Stromal cell of bone marrow (primary cell): ENCODE data around the gene D2HGDH.
"Not testable (repeated sequence)": the region's sequence is repeated elsewhere in the genome, so short reads cannot be mapped to it uniquely, and the experiment has no call there.

Experiments used
- DNase-seq: peaks from one replicate; pipeline ENCODE4 v3.0.0-alpha.2; 2012; ENCODE audit warnings: low read depth

The D2HGDH gene

DNA sequence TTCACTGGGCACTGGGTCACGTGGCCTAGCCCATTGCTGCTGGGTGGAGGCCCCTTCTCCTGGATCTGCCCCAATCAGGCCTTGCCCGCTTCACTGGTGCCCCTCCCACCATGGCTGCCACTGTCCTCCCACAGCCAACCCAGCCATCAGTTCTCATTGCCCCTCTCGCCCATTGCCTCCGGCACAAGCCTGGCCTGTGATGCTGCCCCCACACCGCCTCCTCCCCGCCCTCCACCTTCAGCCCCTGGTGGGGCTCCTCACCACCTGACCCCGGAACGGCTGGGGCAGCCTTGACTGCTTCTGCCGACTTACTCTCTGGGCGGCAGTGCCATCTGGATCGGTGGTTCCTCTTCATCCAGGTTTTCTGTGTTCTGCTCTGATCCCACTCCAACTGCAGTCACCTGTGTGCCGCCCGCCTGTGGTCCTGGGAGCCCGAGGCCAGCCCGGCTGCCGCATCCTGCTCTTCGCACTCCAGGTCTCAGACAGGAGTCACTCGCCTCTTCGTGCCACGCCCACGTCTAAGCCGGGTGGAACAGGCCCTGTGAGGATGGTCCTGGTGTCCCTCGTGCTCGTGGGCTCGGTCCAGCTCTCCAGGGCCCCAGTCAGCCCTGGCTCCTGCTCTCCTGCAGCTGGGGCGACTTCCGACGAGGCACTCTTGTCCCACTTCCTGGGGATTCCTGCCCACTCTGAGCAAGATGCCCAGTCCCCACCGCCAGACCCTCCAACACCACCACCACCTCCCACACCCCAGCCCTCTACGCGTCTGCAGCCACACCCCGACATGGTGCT is 14.2 kb downstream of the D2HGDH start:
- no peak for DNase-seq

DNA sequence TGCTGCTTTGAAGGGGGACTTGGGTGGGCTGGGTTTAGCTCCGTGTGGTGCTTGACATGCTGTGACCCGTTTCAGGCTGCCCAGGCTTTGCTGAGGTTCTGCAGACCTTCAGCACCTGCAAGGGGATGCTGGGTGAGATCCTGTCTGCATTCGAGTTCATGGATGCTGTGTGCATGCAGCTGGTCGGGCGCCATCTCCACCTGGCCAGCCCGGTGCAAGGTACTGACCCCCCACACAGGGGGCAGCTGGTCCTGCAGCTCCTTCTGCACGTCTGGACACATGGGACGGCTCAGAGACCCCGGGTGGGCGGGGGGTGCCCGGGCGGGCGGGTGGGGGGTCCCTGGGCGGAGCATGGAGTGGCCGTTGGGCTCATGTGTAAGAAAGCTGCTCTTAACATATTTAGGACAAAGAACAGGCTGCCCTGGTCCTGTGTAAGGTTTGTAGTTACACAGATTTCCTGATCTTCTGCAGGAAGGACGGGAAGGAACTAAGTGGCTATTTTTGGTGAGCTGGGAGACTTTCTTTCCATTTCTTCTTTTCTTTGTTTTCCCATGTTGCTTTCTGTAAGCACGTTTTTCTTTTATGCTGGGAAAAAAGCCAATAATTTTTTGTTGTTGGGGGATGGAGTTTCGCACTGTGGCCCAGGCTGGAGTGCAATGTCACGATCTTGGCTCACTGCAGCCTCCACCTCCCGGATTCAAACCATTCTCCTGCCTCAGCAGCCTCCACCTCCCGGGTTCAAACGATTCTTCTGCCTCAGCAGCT is 15.8 kb downstream of the D2HGDH start:
- DNase-seq = no peak

DNA sequence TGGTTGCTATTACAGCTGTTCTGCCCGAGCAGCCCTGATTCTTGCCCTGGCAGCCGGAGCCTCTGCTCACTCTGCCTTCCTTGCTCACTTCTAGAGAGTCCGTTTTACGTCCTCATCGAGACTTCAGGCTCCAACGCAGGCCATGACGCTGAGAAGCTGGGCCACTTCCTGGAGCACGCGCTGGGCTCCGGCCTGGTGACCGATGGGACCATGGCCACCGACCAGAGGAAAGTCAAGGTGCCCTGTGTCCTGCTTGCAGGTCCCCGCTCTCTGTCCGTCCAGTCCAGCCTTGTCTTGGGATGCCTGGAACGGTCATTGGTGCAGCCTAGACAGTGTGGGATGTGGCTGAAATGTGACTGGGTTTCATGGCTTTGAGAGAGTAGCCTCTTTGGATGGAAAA is 16.7 kb downstream of the D2HGDH start:
- no peak for DNase-seq

DNA sequence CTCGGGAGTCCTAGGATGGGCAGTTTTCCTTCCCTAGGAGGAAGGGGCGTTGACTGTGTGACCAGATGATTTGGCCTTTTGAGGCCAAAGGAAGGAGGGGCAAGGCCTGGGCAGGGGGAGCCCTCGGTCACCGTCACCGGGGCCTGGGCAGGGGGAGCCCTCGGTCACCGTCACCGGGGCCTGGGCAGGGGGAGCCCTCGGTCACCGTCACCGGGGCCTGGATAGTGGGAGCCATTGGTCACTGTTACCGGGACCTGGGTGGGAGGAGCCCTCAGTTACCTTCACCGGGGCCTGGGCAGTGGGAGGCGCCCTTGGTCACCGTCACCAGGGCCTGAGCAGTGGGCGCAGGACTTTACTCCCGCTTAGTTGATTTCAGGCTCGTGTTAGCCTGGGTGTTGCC is 17.3 kb downstream of the D2HGDH start:
- no peak for DNase-seq

DNA sequence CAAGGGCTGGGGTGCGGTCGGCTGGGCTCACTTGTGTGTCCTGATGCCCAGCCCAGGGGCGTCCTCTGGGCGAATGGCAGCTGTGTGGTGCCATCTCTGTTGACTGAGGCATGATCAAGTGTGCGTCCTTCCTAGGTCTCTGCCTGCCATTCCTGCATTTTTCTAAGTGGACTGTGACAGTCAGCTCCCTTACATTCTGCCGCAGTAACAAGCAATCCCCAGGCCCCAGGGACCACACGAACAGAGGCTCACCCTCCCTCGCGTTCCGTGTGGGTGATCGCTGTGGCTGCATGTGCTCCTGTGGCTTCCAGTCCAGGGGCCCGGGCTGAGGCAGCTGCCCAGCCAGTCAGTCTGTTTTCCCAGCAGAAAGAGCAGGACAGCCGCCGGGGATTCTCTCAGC is 17.8 kb downstream of the D2HGDH start:
- DNase-seq = no peak

DNA sequence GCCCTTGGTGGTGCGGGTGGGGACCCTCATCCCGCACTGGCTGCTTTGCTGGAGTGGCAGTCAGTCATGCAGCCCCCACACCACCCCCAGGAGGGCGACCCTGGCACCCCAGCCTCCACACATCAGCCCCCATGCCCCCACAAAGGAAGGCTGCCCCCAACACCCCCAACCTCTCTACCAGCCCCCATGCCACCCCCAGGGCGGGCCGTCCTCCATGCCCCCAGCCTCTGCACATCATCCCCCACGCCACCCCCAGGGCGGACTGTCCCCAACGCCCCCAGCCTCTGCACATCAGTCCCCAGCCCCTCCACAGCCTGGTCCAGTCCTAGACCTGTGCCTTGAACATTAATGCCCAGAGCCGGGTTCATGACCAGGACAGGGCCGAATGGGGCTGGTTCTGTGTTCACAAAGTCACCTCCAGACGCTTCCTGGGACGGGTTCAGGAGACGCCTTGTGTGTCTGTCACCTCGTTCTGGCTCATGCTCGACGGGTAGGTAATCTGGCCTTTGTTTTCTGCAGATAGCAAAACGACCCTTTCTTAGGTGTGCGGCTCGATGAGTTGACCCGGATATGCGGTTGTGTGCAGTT is 18.4 kb downstream of the D2HGDH start:
- no peak for DNase-seq

DNA sequence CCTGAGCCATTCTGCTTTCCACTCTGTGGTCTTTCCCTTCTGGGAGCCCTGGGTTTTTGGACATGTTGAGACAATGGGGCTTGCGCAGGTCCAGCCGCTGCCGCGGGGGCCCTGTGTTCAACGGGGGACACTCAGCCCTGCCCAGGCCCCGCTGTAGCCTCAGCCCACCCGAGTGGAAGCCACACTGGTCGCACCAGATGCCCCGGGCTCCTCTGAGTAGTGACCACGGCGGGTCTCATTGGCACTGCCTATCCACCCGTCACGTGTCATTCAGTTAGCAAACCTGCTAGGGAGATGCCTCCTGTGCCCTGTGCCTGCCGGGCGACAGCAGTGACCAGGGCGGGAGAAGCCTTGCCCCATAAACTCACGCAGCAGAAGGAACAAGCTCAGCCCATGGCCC is 19.1 kb downstream of the D2HGDH start:
- no peak for DNase-seq

DNA sequence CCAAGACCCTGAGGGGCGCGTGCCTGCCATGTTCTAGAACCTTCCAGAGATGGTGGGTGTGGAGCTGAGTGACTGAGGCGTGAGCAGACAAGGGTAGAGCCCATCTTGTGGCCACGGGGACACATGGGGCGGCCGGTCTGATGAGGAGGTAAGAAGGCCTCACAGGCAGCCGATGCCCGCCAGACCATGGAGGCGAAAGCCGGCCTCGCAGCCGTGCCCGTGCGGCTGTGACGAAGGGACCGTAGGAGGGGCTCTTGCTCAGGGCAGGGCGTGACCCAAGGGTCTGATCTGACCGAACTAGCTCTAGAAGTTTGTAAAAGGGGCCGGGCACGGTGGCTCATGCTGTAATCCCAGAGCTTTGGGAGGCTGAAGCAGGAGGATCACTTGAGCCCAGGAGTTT is 19.6 kb downstream of the D2HGDH start:
- no peak for DNase-seq

DNA sequence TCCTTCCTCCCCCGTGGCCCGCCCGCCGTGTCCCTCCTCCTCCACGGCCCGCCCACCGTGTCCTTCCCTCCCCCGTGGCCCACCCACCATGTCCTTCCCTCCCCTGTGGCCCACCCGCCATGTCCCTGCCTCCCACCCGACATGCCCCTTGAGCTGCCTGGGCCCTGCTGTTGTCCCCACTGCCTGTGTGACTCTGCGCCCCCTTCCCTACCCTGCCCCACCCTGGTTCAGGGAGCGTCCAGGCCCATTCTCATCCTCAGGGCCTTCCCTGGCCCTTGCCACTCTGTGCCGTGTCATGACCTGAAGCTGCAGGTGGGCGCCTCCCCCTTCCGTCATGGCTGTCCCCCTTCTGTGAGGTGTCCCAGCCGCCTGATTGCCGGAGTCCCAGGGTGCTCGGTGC is 20.7 kb downstream of the D2HGDH start:
- DNase-seq = no peak

DNA sequence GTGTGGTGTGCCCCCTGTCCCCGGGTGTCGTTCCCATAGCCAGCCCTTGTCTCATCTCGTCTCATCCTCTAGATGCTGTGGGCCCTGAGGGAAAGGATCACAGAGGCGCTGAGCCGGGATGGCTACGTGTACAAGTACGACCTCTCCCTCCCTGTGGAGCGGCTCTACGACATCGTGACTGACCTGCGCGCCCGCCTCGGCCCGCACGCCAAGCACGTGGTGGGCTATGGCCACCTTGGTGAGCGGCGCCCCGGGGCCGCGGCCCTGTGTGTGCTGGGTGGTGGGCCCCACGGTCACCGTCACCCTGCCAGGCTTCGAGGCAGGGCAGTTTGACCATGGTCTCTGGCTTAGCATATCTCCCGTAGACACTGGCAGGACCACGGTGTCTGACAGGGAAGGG is 21.3 kb downstream of the D2HGDH start:
- no peak for DNase-seq

DNA sequence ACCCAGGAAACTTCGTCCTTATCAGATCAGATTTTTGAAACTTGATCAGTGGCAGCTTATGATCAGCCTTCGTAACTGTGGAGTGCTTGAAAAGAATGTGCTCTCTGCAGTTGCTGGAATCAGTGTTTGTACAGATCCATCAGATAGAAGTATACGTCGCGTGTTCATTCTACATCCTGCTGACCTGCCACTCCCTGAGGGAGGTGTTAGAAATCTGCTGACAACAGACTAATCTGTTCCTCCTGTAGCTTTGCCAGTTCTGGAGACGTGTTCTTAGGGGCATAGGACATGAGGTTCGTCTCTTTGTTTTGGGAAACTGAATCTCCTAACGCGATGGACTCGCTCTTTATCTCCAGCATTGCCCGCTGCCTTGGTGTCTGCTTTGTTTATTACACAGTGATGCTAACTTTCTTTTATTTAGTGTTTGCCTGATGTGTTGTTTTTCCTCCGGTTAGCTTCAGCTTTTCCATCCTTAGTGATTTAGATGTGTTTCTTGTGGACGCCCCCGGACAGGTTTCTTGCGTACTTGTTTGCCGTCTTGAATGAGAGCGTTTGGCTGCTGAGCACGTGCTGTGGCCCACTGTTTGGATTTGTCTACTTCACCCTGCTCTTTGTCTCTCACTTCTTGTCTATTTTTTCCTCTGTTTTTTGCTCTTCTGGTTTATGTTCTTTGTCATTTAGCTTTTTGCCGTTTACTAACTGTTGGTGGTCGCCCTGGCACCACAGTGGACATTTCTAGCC is 24.8 kb downstream of the D2HGDH start:
- no peak for DNase-seq

DNA sequence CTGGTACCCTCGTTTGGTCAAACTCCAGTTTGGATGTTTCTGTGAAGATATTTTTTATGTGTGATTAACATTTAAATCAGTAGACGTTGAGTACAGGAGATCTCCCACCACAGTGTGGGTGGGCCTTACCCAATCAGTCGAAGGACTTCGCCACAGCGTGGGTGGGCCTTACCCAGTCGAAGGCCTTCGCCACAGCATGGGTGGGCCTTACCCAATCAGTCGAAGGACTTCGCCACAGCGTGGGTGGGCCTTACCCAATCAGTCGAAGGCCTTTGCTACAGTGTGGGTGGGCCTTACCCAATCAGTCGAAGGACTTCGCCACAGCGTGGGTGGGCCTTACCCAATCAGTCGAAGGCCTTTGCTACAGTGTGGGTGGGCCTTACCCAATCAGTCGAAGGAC is 25.5 kb downstream of the D2HGDH start:
- not testable (repeated sequence) for DNase-seq

DNA sequence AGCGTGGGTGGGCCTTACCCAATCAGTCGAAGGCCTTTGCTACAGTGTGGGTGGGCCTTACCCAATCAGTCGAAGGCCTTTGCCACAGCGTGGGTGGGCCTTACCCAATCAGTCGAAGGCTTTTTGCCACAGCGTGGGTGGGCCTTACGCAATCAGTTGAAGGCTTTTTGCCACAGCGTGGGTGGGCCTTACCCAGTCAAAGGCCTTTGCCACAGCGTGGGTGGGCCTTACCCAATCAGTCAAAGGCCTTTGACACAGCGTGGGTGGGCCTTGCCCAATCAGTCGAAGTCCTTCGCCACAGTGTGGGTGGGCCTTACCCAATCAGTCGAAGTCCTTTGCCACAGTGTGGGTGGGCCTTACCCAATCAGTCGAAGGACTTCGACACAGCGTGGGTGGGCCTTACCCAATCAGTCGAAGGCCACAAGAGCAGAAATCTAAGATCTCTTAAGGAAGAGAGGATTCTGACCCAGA is 25.9 kb downstream of the D2HGDH start:
- no peak for DNase-seq

DNA sequence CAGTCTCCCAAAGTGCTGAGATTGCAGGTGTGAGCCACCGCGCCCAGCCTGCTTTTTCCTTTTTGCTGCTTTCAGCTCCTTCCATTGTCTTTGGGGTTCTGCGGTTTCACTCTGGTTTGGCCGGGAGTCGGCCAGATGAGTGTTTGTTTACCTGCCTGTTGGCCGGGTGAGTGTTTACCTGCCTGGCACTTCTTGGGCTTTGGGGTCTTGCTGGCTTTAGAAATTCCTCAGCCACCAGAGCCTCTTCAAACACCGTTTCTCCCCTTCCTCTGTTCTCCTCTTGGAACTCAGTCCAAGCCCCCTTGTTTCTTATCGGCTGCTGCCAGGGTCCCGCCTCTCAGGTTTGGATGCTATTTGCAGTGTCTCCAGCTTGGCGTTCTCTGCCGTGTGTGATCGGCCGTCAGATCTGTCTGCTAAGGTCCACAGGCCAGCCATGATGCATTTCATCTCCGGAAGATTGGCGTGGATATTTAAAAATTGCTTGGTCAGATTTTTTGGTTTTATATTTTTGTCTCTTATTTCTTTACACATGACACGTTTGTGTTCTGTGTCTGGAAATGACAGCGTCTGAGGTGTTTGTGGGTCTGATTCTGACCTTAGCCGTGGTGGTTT is 28.0 kb downstream of the D2HGDH start:
- no peak for DNase-seq

DNA sequence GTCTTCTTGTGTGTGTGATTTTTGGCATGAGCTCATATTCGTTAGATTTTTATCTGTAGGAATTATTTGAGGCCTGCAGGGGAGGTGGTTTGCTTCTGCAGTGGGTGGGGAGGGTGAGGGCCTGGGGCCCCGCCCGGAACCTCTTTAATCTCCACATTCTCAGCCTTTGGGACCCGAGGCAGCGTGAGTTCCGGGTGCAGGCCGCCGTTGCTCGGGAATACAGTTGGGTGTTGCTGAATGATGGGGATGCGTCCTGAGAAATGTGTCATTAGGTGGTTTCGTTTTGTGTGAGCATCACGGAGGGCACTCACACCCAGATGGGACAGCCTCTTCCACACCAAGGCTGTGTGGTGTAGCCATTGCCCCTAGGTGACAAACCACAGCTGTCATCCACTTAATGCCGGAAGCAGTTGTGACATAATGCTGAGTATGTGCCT is 28.5 kb downstream of the D2HGDH start:
- no peak for DNase-seq

DNA sequence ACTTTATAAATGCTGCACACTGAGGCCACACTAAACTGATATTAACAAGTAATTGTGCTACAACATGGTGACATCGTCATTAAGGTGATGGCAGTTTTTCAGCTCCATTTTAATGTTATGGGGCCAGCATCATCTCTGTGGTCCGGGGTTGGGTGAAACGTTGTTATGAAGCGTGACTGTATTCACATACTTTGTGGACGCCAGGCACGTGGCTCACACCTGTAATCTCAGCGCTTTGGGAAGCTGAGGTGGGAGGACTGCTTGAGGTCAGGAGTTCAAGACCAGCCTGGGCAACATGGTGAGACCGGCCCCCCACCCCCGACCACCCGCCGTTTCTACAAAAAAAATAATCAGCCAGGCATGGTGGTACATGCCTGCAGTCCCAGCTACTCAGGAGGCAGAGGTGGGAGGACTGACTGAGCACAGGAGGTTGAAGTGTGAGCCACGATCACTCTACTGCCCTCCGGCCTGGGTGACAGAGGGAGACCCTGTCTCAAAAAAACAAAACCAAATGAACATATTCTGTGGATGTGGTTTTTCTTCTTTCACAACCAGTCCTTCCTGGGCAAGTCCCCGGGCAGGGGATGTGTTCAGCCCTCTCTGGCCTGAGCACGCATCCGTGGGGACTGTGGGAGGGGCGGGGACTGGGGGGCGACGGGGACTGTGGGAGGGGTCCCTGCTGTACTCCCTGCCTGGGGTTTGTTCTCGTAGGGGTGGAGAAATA is 29.3 kb downstream of the D2HGDH start:
- no peak for DNase-seq

DNA sequence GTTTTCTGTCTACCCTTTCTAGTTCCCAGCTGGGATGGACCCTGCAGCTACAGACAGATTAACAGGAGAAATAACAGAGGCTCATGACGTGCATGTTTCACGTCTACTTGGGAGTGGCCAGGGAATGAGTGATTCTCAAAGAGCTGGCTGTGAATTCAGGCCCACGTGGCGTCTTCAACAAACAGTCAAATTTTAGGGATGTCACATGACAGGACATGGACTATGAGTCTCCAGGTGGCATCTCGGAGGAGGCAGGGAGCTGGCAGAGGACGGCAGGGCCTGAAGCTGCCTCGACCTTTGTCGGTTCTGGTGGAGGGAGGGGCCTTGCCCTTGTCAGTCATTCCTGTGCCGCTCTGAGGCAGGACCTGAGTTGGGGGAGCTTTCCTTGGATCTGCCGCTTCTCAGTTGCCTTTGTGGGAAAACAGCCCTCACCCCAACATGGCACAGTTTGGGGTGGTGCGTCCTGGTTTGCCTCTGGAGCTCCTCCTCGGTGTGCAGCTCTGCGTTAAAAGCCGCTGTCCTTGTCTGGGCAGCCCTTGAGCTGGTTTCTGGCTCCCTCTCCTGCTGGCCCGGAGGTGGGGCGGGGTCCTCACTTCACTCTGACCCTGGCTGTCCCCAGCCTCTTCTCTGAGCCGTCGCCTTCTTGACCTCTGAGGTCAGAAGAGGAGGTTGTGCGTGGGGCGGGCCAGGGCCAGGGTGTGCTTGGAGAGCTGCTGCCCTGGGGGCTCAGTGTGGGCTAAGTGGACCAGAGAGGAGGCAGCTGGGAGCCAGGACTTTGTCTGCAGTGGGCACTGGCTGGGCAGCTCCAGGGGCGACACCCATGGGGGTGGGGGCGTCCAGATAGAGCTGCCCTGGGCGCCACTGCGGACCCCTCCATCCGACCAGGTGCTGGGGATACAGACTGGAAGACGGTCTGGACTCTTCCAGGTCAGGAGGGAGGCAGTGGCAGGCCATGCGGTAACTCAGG is 30.1 kb downstream of the D2HGDH start:
- no peak for DNase-seq

DNA sequence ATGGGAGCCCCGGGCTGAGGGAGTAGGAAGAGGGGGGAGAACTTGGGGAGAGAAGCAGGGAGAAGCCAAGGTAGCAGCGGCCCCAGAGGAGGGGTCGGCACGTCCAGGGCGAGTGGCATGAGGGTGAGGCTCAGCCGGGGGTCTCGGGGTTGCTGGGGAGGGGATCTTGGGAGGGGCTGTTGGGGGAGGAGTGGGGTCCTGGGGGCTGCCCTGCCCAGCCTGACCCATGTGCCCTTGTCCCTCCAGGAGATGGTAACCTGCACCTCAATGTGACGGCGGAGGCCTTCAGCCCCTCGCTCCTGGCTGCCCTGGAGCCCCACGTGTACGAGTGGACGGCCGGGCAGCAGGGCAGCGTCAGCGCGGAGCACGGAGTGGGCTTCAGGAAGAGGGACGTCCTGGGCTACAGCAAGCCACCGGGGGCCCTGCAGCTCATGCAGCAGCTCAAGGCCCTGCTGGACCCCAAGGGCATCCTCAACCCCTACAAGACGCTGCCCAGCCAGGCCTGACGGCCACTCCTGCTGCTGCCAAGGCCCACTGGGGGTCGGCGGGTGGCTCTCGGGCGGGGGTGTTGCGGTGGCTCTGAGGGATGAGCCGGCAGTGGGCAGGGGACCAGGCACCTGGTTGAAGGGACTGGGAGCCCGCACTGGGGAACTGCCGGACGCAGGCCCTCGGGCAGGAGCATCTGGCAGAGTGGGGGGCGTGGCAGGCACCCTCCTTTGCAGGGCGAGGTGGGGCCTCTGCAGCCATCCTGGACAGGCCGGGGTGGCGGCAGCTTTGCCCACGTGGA is 33.2 kb downstream of the D2HGDH start:
- no peak for DNase-seq

DNA sequence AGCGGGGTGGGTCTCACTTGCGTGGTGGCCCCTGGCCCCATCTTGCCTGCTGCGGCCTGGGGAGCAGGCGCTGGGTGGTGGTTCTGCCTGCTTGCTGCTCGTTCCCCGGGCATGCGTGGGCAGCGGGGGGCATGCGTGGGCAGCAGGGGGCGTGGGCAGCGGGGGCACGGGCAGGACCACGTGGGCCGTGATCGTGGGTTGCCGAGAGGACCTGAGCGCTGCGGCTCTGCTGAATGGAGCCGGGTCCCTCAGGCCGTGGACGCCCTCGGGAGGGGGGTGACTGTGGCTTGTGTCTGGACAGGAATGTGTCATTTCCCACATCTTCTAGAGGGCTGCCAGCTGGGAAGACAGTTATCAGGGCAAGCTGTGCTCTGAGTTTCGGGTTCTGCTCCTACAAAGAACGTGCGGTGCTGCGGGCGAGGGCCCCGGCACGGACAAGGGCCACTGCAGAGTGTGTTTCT is 33.9 kb downstream of the D2HGDH start:
- no peak for DNase-seq
